Measurements from ENCODE around the gene FLOT1.

Gene FLOT1

GRCh38 chr6:30691208-30691847, 51.2 kb downstream of the FLOT1 start:
- no peak for DNase-seq

- DNase-seq, result peak; percentile 58 to 83
Measured at GRCh38 chr6:30690403-30691207, 51.9 kb downstream of the FLOT1 start, which contains the start of gene NRM. Gene NRM, minus strand, starts transcription at chr6:30690984. Its CDS starts 10 bp downstream, at chr6:30690974.

- DNase-seq, result no peak
Measured at GRCh38 chr6:30689985-30690384, 52.5 kb downstream of the FLOT1 start.

- DNase-seq, result no peak
Measured at GRCh38 chr6:30689022-30689865, 53.2 kb downstream of the FLOT1 start.

GRCh38 chr6:30688569-30688968, 53.9 kb downstream of the FLOT1 start:
- DNase-seq, result no peak

GRCh38 chr6:30687659-30688431, 54.6 kb downstream of the FLOT1 start:
- DNase-seq, result no peak

- peak; percentile 78 to 83 for DNase-seq
Measured at GRCh38 chr6:30686908-30687658, 55.4 kb downstream of the FLOT1 start.

- DNase-seq, result peak; percentile 88 to 89
Measured at GRCh38 chr6:30686009-30686907, 56.2 kb downstream of the FLOT1 start, which contains the start of gene PPP1R18. Gene PPP1R18, minus strand, starts transcription at chr6:30686645. Its CDS starts 627 bp downstream, at chr6:30686018.

GRCh38 chr6:30685157-30686008, 57.1 kb downstream of the FLOT1 start:
- no peak for DNase-seq

GRCh38 chr6:30684386-30685156, 57.9 kb downstream of the FLOT1 start:
- peak; percentile 59 to 62 for DNase-seq

GRCh38 chr6:30683980-30684338, 58.5 kb downstream of the FLOT1 start:
- DNase-seq, result no peak

GRCh38 chr6:30683183-30683979, 59.1 kb downstream of the FLOT1 start:
- DNase-seq, result no peak

- DNase-seq, result peak; percentile 72 to 89
Measured at GRCh38 chr6:30682143-30683117, 60.1 kb downstream of the FLOT1 start.

GRCh38 chr6:30681766-30682142, 60.7 kb downstream of the FLOT1 start:
- no peak for DNase-seq

- no peak for DNase-seq
Measured at GRCh38 chr6:30679765-30680535, 62.5 kb downstream of the FLOT1 start.
